Uterus (tissue), 2 donors: Measurements from ENCODE around the gene BDKRB2.

Source experiments
- POLR2A ChIP-seq, 2 donors: fragments of 450-650 bp; IDR thresholded peaks; one replicate each; pipeline ENCODE4 v1.6.1; 2016; ENCODE audit warnings: antibody characterized with exemption in 2 of 2, mild to moderate bottlenecking in 1 of 2, moderate library complexity in 1 of 2
- TF ChIP-seq, protein P1 (sequence below), 4 experiments: fragments of 200-600 bp in 2 of 4; fragments of 450-650 bp in 2 of 4; sonication (generic) in 2 of 4; IDR thresholded peaks; one replicate each; pipeline ENCODE4 v1.5.1; 2016 to 2019; ENCODE audit warnings: antibody characterized with exemption in 4 of 4, mild to moderate bottlenecking in 2 of 4, moderate library complexity in 1 of 4

DNA sequence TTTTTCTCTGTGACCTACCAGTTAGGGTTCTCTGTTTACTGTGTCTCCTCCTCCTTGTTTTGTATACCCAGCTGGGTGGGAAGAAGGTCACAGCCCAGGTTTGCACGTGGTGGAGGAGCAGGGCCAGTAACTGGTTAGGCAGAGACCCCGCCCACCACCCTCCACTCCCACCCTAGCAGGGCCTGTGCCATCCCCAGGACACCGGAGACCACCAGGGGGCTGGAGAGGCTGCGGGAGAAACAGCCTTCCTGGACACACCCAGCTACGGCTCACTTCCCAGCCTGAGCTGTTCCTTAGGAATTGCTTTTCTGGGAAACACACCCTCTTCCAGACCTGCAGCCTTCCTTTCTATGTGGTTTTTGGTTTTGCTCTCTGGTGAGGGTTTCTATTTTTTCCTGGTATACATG lies 21.1 kb downstream of the BDKRB2 start:
- TF ChIP-seq, protein P1, sequence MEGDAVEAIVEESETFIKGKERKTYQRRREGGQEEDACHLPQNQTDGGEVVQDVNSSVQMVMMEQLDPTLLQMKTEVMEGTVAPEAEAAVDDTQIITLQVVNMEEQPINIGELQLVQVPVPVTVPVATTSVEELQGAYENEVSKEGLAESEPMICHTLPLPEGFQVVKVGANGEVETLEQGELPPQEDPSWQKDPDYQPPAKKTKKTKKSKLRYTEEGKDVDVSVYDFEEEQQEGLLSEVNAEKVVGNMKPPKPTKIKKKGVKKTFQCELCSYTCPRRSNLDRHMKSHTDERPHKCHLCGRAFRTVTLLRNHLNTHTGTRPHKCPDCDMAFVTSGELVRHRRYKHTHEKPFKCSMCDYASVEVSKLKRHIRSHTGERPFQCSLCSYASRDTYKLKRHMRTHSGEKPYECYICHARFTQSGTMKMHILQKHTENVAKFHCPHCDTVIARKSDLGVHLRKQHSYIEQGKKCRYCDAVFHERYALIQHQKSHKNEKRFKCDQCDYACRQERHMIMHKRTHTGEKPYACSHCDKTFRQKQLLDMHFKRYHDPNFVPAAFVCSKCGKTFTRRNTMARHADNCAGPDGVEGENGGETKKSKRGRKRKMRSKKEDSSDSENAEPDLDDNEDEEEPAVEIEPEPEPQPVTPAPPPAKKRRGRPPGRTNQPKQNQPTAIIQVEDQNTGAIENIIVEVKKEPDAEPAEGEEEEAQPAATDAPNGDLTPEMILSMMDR (IDR thresholded peaks at IDR 0.05) = peak in 1 of 4 experiments; percentile 22
- TF ChIP-seq POLR2A (IDR thresholded peaks at IDR 0.05) = no peak
